ENCODE results near the gene CT47C1. TPM values are rescaled to one million over a fixed set of nuclear protein-coding genes. Genes with fewer than 3 reads are reported as not detected.
A peak's percentile ranks its signal among the peaks of the same experiment; 100 is the strongest.
"Not testable (repeated sequence)": the region's sequence is repeated elsewhere in the genome, so short reads cannot be mapped to it uniquely, and the experiment has no call there.

CT47C1 gene
- total RNA-seq (ENCODE audit: insufficient read depth, low replicate concordance): 1.2 TPM

- DNase-seq (ENCODE audit: low spot score): no peak
Measured at GRCh38 chrX:119072744-119073143, at the start of gene CT47C1. Gene CT47C1, plus strand, starts transcription at chrX:119072993. Its CDS starts 233 bp downstream, at chrX:119073226.

DNA sequence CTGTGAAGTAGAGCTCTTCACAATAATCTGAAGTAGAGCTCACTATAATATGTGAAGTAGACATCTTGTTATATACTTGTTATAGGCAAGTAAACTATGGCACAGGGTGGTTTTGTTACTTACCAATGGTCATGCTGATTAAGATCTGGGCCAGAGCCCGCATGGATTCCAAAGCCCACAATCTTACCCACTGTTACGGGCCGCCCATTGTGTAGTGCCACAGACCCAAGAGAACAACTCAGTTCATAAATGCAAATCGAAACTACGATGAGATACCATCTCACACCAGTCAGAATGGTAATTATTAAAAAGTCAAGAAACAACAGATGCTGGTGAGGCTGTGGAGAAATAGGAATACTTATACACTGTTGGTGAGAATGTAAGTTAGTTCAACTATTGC, 46.9 kb upstream of the CT47C1 start:
- DNase-seq (ENCODE audit: low spot score): no peak

DNA sequence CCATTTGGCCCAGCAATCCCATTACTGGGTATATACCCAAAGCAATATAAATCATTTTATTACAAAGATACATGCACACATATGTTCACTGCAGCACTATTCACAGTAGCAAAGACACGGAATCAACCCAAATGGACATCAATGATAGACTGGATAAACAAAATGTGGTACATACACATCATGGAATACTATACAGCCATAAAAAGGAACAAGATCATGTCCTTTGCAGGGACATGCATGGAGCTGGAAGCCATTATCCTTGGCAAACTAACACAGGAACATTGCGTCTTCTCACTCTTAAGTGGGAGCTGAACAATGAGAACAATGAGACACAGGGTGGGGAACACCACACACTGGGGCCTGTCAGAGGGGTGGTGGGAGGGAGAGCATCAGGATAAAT, 46.4 kb upstream of the CT47C1 start:
- DNase-seq (ENCODE audit: low spot score): not testable (repeated sequence)

GRCh38 chrX:119027960-119028732, 44.6 kb upstream of the CT47C1 start:
- not testable (repeated sequence) for DNase-seq (ENCODE audit: low spot score)

- no peak for DNase-seq (ENCODE audit: low spot score)
Measured at GRCh38 chrX:119028733-119029330, 44.0 kb upstream of the CT47C1 start.

- DNase-seq (ENCODE audit: low spot score): not testable (repeated sequence)
Measured at GRCh38 chrX:119029656-119030055, 43.1 kb upstream of the CT47C1 start.

- DNase-seq (ENCODE audit: low spot score): no peak
Measured at GRCh38 chrX:119030990-119031389, 41.8 kb upstream of the CT47C1 start.

- no peak for DNase-seq (ENCODE audit: low spot score)
Measured at GRCh38 chrX:119036107-119037029, 36.4 kb upstream of the CT47C1 start.

- no peak for DNase-seq (ENCODE audit: low spot score)
Measured at GRCh38 chrX:119040432-119040831, 32.4 kb upstream of the CT47C1 start.

GRCh38 chrX:119041175-119041574, 31.6 kb upstream of the CT47C1 start:
- DNase-seq (ENCODE audit: low spot score): peak; percentile 24

GRCh38 chrX:119042040-119042439, 30.8 kb upstream of the CT47C1 start:
- no peak for DNase-seq (ENCODE audit: low spot score)

- DNase-seq (ENCODE audit: low spot score): no peak
Measured at GRCh38 chrX:119042996-119043395, 29.8 kb upstream of the CT47C1 start.

GRCh38 chrX:119045884-119046283, 26.9 kb upstream of the CT47C1 start:
- DNase-seq (ENCODE audit: low spot score): no peak

GRCh38 chrX:119055687-119056086, 17.1 kb upstream of the CT47C1 start:
- DNase-seq (ENCODE audit: low spot score): no peak

- peak; percentile 41 for DNase-seq (ENCODE audit: low spot score)
Measured at GRCh38 chrX:119062750-119063374, 9.9 kb upstream of the CT47C1 start.

DNA sequence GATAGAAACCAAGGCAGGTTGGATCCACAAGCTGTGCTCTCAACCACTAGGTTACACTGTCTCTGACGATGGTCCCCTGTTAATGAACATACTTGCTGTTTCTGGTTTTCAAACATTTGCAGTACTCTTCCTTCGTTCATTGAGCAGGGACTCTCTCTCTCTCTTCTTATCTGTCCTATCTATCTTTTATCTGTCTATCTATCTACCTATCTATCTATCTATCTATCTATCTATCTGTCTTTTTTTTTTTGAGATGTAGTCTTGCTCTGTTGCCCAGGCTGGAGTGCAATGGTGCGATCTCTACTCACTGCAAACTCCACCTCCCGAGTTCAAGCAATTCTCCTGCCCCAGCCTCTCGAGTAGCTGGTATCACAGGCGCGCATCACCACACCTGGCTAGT, 9.4 kb upstream of the CT47C1 start:
- no peak for DNase-seq (ENCODE audit: low spot score)

- DNase-seq (ENCODE audit: low spot score): peak; percentile 51
Measured at GRCh38 chrX:119067023-119067739, 5.6 kb upstream of the CT47C1 start.

- no peak for DNase-seq (ENCODE audit: low spot score)
Measured at GRCh38 chrX:119069128-119069527, 3.7 kb upstream of the CT47C1 start.

DNA sequence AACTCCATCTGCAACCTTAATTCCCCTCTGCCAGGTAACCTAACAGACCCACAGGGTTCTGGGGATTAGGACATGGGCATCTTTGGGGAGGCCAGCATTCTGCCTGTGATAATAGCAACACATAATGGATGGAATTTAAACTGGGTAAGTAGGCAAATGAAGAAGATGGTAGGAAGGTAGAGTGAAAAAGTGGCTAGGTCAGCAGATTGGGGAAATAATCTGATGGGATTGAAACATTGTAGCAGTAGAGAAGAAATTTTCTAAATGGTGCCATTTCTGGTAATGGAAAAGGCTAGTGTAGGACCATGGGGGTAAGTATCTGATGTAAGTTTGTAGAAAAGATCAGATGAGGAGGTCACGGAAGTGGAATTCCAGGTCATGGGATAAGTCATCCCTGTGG, 3.0 kb upstream of the CT47C1 start:
- no peak for DNase-seq (ENCODE audit: low spot score)

DNA sequence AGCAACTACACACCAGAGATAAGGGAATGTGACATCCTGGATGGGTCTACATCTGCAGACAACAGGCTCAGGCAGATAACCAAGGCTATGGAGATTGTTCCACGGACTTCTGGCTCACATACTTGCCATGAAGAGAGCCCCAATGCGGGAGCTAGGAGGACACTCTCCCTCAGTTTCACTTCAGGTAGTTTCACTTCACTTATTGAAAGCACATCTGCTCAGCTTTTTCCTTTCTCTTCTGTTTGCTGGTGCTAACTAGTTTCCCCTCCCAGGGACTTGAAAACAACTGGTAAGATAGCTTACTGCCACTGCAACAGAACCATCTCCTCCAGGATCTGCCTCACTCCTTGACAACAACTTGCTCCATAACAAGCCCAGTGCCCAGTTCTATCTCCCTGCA, 1.4 kb upstream of the CT47C1 start:
- DNase-seq (ENCODE audit: low spot score): no peak
